Fibroblast of lung (primary cell): Measurements from ENCODE around the gene UBE2QL1.

ENCODE experiments used
- EZH2 ChIP-seq: IDR thresholded peaks from 2 replicates; pipeline ENCODE4 v1.5.1; 2012; ENCODE audit warnings: low read length, control low read depth, mild to moderate bottlenecking; ENCODE audit errors: missing control alignments
- TF ChIP-seq, protein P1 (sequence below), 2 donors: IDR thresholded peaks in 1 of 2; conservative IDR thresholded peaks in 1 of 2; 1 replicate in 1 of 2; 2 replicates in 1 of 2; pipeline ENCODE4 v1.5.1; 2011 to 2012; ENCODE audit warnings: low read length in 2 of 2, control low read depth in 1 of 2, inconsistent platforms in 1 of 2, low read depth in 1 of 2, mild to moderate bottlenecking in 1 of 2

- TF ChIP-seq, protein P1, sequence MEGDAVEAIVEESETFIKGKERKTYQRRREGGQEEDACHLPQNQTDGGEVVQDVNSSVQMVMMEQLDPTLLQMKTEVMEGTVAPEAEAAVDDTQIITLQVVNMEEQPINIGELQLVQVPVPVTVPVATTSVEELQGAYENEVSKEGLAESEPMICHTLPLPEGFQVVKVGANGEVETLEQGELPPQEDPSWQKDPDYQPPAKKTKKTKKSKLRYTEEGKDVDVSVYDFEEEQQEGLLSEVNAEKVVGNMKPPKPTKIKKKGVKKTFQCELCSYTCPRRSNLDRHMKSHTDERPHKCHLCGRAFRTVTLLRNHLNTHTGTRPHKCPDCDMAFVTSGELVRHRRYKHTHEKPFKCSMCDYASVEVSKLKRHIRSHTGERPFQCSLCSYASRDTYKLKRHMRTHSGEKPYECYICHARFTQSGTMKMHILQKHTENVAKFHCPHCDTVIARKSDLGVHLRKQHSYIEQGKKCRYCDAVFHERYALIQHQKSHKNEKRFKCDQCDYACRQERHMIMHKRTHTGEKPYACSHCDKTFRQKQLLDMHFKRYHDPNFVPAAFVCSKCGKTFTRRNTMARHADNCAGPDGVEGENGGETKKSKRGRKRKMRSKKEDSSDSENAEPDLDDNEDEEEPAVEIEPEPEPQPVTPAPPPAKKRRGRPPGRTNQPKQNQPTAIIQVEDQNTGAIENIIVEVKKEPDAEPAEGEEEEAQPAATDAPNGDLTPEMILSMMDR (conservative IDR thresholded peaks at IDR 0.05 in 1 of 2, IDR thresholded peaks at IDR 0.05 in 1 of 2; ENCODE audit: low read depth in 1 of 2, low read length in 2 of 2), result no peak
- no peak for TF ChIP-seq EZH2
Measured at GRCh38 chr5:6399980-6400910, 48.4 kb upstream of the UBE2QL1 start.
